HG02943 (cell line): ENCODE data around the gene GULP1.

Source experiments
- ATAC-seq: cut with Tn5 transposase; IDR thresholded peaks from one replicate; pipeline ENCODE4 v1.9.1; 2021; ENCODE audit warnings: mild to moderate bottlenecking, low read depth, moderate library complexity; ENCODE audit not compliant: unreplicated experiment

GULP1 gene

GRCh38 chr2:188414869-188415753 is 123.4 kb downstream of the GULP1 start:
- no peak for ATAC-seq

DNA sequence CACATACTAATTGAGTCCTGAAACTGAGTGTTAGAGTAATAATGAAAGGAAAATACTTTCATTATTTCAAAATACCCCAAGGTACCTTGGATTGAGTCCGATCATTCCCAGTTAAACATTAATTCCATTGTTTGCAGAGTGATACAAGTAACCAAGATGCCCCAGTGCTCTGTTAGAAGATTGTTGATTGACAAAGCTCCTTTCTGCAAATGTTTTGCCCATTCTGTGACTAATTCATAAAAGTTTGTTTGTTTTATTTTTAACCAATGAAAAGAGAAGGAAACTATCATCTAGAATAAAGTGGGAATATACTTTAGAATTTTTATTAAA is 124.0 kb downstream of the GULP1 start:
- no peak for ATAC-seq

- ATAC-seq: no peak
These were observed 124.7 kb downstream of the GULP1 start for GRCh38 chr2:188416367-188416766.

DNA sequence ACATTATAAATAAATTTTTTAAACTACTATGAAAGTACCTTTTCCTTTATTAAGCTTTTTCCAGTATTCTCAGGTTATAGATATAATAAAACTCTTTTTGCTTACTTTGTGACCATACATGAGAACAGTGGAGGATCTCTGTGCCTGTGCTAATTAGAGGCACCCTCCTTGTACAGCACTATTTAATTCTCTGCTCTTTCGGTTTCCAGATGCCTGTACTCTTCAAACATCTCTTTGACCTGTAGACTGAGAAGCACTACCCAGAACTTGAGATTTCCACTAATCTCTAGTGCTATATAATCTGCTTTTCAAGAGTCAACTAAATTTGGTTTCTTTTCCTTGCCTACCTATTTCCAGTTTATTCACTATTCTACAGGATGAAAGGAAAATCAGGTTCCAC is 131.1 kb downstream of the GULP1 start:
- ATAC-seq: no peak

DNA sequence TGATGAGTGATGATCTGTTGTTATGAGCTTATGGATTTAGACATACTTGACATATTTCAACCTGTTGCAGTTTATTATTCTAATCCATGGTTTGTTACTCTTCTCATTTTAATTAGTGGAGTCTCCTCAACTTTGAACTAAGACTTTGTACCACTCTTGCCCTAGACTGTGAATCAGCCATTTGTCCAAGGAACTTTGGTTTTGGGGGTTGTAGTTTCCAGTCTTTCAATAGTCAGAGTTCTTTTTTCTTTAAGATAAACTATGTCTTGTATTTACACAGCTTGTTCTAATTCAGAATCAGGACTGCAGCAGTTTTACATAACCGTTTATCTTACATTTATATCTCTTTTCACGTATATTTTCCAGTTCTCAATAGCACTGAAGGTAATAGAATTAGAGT is 133.6 kb downstream of the GULP1 start:
- ATAC-seq: no peak

DNA sequence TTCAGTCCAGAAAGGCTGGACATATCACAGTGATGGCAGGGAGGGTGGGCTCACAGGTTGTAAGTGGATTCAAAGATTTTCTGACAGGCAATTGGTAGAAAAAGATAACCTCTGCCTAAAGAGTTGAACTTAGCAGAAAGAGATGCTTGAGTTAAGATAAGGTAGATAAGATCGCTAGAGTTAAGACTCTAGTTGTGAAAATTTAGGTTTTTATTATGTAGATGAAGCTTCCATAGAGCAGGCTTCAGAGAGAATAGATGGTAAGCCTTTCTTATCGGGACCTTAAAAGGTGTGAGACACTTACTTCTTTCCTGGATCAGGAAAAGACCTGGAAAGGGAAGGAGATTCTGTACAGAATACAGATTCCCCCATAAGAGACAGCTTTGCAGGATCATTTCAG is 134.4 kb downstream of the GULP1 start:
- no peak for ATAC-seq

- no peak for ATAC-seq
These were observed 139.0 kb downstream of the GULP1 start for GRCh38 chr2:188430705-188431104.

DNA sequence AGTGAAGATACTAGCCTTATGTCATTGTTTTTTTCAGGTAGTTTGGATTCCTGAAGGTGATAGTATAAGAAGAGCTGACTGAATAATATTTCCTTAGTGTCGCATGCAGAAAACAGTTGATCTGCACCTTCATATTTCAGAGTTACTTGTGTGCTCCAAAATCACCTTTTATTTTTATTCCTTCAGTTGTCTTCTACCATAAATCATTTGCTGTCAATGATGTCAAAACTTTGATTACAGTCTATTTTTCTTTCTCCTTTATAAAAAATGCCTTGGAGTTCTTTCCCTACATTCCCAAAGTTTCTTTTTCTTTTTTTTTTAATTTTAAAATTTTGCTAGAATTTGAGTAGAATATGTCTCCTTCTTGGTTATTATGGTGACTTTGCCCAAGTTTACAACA is 142.3 kb downstream of the GULP1 start:
- ATAC-seq: no peak

- no peak for ATAC-seq
These were observed 143.4 kb downstream of the GULP1 start for GRCh38 chr2:188435115-188435514.

- no peak for ATAC-seq
These were observed 145.9 kb downstream of the GULP1 start for GRCh38 chr2:188437537-188437936.

DNA sequence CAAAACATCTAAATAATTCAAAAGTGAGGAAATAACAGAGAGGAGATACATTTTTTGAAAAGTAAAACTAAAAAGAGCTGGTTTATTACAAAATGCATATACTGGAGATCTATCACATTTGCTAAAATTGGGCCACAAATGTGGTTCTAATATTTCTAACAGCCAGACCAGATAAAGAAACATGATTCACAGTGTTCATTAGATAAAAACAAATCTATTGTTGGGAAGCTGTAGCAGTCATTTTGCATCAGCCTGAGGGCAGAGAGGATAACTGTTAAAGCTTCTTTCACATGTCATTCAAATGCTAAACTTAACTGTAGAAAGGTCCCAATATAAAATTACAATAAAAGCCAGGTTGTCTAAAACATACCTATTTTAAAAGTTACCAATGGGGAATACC is 148.3 kb downstream of the GULP1 start:
- no peak for ATAC-seq

GRCh38 chr2:188440849-188441248 is 149.2 kb downstream of the GULP1 start:
- ATAC-seq: no peak

- no peak for ATAC-seq
These were observed 149.7 kb downstream of the GULP1 start for GRCh38 chr2:188441288-188441947.

- no peak for ATAC-seq
These were observed 151.5 kb downstream of the GULP1 start for GRCh38 chr2:188443207-188443606.

GRCh38 chr2:188444106-188444835 is 152.6 kb downstream of the GULP1 start:
- no peak for ATAC-seq

GRCh38 chr2:188449561-188449960 is 157.9 kb downstream of the GULP1 start:
- no peak for ATAC-seq

GRCh38 chr2:188449971-188450370 is 158.3 kb downstream of the GULP1 start:
- no peak for ATAC-seq

DNA sequence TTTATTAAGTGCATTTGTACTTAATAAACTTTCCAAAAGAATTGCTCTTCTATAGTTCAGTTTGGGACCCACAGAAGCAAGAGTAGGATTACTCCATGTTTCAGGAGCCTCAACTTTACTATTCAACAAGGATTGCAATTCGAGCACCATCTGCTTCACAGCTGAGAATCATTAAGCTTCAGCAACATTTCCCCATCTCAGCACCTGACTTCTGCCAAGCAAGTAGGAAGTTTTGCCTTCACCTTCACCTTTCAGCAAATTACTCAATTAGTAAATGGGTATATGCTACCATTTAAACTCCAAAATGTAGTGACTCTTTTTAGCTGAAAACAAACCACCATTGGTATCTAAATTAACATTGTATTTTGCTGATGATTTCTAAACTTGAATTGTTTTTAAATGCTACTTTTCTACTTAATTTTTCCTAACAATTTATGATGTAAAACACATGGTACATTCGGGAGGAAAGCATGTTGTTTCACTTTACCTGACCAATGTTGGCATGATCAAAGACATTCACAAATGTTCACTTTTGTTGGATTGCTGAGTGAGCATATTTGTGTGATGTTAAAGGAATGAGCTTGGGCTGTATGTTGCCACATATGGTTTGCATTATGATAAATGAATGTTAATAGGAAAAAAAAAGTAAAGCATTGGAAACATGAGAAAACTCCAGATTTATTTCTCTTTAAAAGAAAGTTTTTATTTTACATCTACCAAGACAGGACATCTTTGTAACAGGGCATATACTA is 159.2 kb downstream of the GULP1 start:
- no peak for ATAC-seq

DNA sequence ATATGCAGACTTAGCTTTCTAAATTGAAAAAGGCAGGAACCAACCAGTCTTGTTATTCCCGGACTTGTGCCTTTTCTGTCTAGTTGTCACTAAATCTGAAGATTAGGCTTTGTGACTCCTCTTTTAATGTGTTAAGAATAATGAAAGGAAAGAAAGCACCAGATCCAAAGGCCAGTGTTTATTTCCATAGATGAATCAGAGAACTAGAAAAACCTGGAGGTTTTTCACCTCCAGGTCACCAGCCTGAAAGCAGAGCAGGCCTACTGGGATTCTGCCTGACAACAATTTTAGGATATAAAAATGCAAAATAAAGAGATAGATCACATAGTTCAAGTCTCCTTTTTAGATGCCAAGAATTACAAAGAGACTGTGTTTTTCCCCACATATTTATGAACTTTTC is 160.4 kb downstream of the GULP1 start:
- no peak for ATAC-seq

- ATAC-seq: no peak
These were observed 164.6 kb downstream of the GULP1 start for GRCh38 chr2:188456114-188456909.
